Measurements from ENCODE around the gene OR12D1.
"Not testable (repeated sequence)": the region's sequence is repeated elsewhere in the genome, so short reads cannot be mapped to it uniquely, and the experiment has no call there.

OR12D1 gene

GRCh38 chr6:29414588-29414987 lies at the start of gene OR12D1:
Gene OR12D1 (plus strand): TSS chr6:29414928.
- DNase-seq, result no peak

- no peak for DNase-seq
Measured at GRCh38 chr6:29368765-29369164, 46.0 kb upstream of the OR12D1 start, which contains the start of gene OR5V1. Gene OR5V1 (minus strand): TSS chr6:29368865. CDS start chr6:29356195, 12,670 bp downstream.

GRCh38 chr6:29375191-29375590 lies 39.5 kb upstream of the OR12D1 start, which contains the start of gene OR12D3:
Gene OR12D3 (minus strand): TSS chr6:29375291. CDS start chr6:29375287, 4 bp downstream.
- no peak for DNase-seq

GRCh38 chr6:29376003-29376402 lies 38.7 kb upstream of the OR12D1 start:
- no peak for DNase-seq

GRCh38 chr6:29388533-29388932 lies 26.2 kb upstream of the OR12D1 start:
- no peak for DNase-seq

GRCh38 chr6:29395331-29395730 lies 19.4 kb upstream of the OR12D1 start, which contains the start of gene OR12D2:
Gene OR12D2 (plus strand): TSS chr6:29395631. CDS start chr6:29396700, 1,069 bp downstream.
- DNase-seq, result no peak

- no peak for DNase-seq
Measured at GRCh38 chr6:29399525-29399924, 15.2 kb upstream of the OR12D1 start.

- DNase-seq, result no peak
Measured at GRCh38 chr6:29403801-29404200, 10.9 kb upstream of the OR12D1 start.

GRCh38 chr6:29419516-29419915 lies 4.8 kb downstream of the OR12D1 start:
- no peak for DNase-seq

- DNase-seq, result no peak
Measured at GRCh38 chr6:29424168-29424567, 9.4 kb downstream of the OR12D1 start.

- DNase-seq, result no peak
Measured at GRCh38 chr6:29424575-29424974, 9.8 kb downstream of the OR12D1 start.

- no peak for DNase-seq
Measured at GRCh38 chr6:29425075-29425474, 10.3 kb downstream of the OR12D1 start.

GRCh38 chr6:29426654-29427053 lies 11.9 kb downstream of the OR12D1 start:
- DNase-seq, result no peak

GRCh38 chr6:29436730-29437129 lies 22.0 kb downstream of the OR12D1 start:
- not testable (repeated sequence) for DNase-seq

GRCh38 chr6:29439006-29439405 lies 24.3 kb downstream of the OR12D1 start, which contains the start of gene OR10C1:
Gene OR10C1 (plus strand): TSS chr6:29439306. CDS start chr6:29440016, 710 bp downstream.
- no peak for DNase-seq

- DNase-seq, result no peak
Measured at GRCh38 chr6:29442719-29443118, 28.0 kb downstream of the OR12D1 start.

GRCh38 chr6:29444031-29444430 lies 29.3 kb downstream of the OR12D1 start:
- DNase-seq, result not testable (repeated sequence)

GRCh38 chr6:29447670-29448069 lies 32.9 kb downstream of the OR12D1 start:
- DNase-seq, result no peak

GRCh38 chr6:29451471-29452193 lies 36.9 kb downstream of the OR12D1 start:
- no peak for DNase-seq

GRCh38 chr6:29456971-29457370 lies 42.2 kb downstream of the OR12D1 start, which contains the start of the genes OR11A1 and OR2H1:
Gene OR11A1 (minus strand): TSS chr6:29457071. CDS start chr6:29427641, 29,430 bp downstream.
Gene OR2H1 (plus strand): TSS chr6:29457155. CDS start chr6:29461770, 4,615 bp downstream.
- no peak for DNase-seq

GRCh38 chr6:29461021-29461814 lies 46.5 kb downstream of the OR12D1 start:
- no peak for DNase-seq

- no peak for DNase-seq
Measured at GRCh38 chr6:29462022-29462421, 47.3 kb downstream of the OR12D1 start.

- DNase-seq, result no peak
Measured at GRCh38 chr6:29465279-29465678, 50.6 kb downstream of the OR12D1 start.

GRCh38 chr6:29465801-29466200 lies 51.1 kb downstream of the OR12D1 start:
- no peak for DNase-seq

Measured in activated T-cell treated with anti-CD3 and anti-CD28 coated beads for 4 hours (primary cell).